IMR-90 (cell line): ENCODE results near the gene KLHL29.

Experiments
- CEBPB ChIP-seq: IDR thresholded peaks from 2 replicates; pipeline ENCODE4 v1.6.1; 2012; ENCODE audit warnings: low read depth, low read length, improper control_type of control experiment
- CHD1 ChIP-seq: IDR thresholded peaks from 2 replicates; pipeline ENCODE4 v1.6.1; 2012; ENCODE audit warnings: low read depth, low read length, improper control_type of control experiment
- MAFK ChIP-seq: IDR thresholded peaks from 2 replicates; pipeline ENCODE4 v1.6.1; 2012; ENCODE audit warnings: low read depth, low read length, improper control_type of control experiment
- MAZ ChIP-seq: IDR thresholded peaks from 2 replicates; pipeline ENCODE4 v1.6.1; 2012; ENCODE audit warnings: low read depth, mild to moderate bottlenecking, low read length, improper control_type of control experiment, moderate library complexity, borderline replicate concordance
- MXI1 ChIP-seq: IDR thresholded peaks from 2 replicates; pipeline ENCODE4 v1.6.1; 2012; ENCODE audit warnings: low read depth, mild to moderate bottlenecking, low read length, moderate library complexity, borderline replicate concordance
- POLR2A ChIP-seq: IDR thresholded peaks from 2 replicates; pipeline ENCODE4 v1.6.1; 2012; ENCODE audit warnings: mild to moderate bottlenecking, low read depth, low read length
- RAD21 ChIP-seq: IDR thresholded peaks from 2 replicates; pipeline ENCODE4 v1.6.1; 2012; ENCODE audit warnings: low read length, improper control_type of control experiment
- RCOR1 ChIP-seq: IDR thresholded peaks from 2 replicates; pipeline ENCODE4 v1.6.1; 2012; ENCODE audit warnings: mild to moderate bottlenecking, low read length, improper control_type of control experiment; ENCODE audit not compliant: insufficient replicate concordance
- RFX5 ChIP-seq: IDR thresholded peaks from 2 replicates; pipeline ENCODE4 v1.8.0; 2012; ENCODE audit warnings: low read depth, mild to moderate bottlenecking, low read length, moderate library complexity
- SMC3 ChIP-seq: fragments of 150-350 bp; IDR thresholded peaks from 2 replicates; pipeline ENCODE4 v1.6.1; 2016; ENCODE audit warnings: low read depth, mild to moderate bottlenecking, antibody characterized with exemption, low read length, moderate library complexity
- TF ChIP-seq, protein P1 (sequence below): conservative IDR thresholded peaks from 2 replicates; pipeline ENCODE4 v1.5.1; 2012; ENCODE audit warnings: mild to moderate bottlenecking, low read depth, low read length, improper control_type of control experiment
- TF ChIP-seq, protein P2 (sequence below): fragments of 150-350 bp; IDR thresholded peaks from 2 replicates; pipeline ENCODE4 v1.6.1; 2017; ENCODE audit warnings: mild to moderate bottlenecking, antibody characterized with exemption, low read length, low read depth

DNA sequence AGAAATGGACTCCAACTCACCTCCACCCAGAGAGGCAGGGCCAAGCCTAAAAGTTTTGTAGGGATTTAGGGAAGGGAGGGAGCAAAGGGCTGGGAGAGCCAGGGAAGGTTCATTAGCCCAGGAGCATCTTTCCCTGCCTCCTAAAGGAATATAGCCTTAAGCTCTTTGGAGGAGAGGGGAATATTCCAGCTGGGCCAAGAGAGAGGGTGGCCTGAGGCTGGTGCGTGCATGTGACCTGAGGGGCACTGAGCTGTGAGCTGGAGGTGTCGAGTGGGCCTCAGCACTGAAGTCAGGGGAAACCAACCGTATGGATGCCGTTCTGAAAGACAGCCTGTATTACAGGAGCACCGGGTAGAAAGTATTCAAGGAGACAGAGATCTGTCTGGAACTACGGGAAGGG is 112.6 kb downstream of the KLHL29 start:
- no peak for TF ChIP-seq POLR2A
- TF ChIP-seq, protein P1, sequence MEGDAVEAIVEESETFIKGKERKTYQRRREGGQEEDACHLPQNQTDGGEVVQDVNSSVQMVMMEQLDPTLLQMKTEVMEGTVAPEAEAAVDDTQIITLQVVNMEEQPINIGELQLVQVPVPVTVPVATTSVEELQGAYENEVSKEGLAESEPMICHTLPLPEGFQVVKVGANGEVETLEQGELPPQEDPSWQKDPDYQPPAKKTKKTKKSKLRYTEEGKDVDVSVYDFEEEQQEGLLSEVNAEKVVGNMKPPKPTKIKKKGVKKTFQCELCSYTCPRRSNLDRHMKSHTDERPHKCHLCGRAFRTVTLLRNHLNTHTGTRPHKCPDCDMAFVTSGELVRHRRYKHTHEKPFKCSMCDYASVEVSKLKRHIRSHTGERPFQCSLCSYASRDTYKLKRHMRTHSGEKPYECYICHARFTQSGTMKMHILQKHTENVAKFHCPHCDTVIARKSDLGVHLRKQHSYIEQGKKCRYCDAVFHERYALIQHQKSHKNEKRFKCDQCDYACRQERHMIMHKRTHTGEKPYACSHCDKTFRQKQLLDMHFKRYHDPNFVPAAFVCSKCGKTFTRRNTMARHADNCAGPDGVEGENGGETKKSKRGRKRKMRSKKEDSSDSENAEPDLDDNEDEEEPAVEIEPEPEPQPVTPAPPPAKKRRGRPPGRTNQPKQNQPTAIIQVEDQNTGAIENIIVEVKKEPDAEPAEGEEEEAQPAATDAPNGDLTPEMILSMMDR, result no peak
- TF ChIP-seq, protein P2, sequence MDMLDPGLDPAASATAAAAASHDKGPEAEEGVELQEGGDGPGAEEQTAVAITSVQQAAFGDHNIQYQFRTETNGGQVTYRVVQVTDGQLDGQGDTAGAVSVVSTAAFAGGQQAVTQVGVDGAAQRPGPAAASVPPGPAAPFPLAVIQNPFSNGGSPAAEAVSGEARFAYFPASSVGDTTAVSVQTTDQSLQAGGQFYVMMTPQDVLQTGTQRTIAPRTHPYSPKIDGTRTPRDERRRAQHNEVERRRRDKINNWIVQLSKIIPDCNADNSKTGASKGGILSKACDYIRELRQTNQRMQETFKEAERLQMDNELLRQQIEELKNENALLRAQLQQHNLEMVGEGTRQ, result no peak
- TF ChIP-seq MAZ, result no peak
- no peak for TF ChIP-seq MAFK
- TF ChIP-seq SMC3, result no peak
- TF ChIP-seq RAD21, result no peak
- TF ChIP-seq MXI1, result no peak
- no peak for TF ChIP-seq RCOR1
- no peak for TF ChIP-seq RFX5
- no peak for TF ChIP-seq CHD1
- TF ChIP-seq CEBPB, result no peak
